Erythroblast (primary cell): ENCODE measurements around the gene MKRN2.

ENCODE experiments used
- GATA1 ChIP-seq: IDR thresholded peaks from 2 replicates; pipeline ENCODE4 v1.6.1; 2011; ENCODE audit warnings: low read depth, mild to moderate bottlenecking, control low read depth, low read length, moderate library complexity
- POLR2A ChIP-seq: IDR thresholded peaks from 2 replicates; pipeline ENCODE4 v1.6.1; 2011; ENCODE audit warnings: mild to moderate bottlenecking, low read length

- TF ChIP-seq POLR2A (no peak), GATA1 (no peak)
Observed at GRCh38 chr3:12582730-12583129, 25.8 kb downstream of the MKRN2 start.
